K562 (cell line): ENCODE data around the gene LYVE1. TPM values are rescaled to one million over a fixed set of nuclear protein-coding genes. Genes with fewer than 3 reads are reported as not detected.

Experiments
- ADNP ChIP-seq: fragments of 200-800 bp; sonication (Bioruptor generic); IDR thresholded peaks from 2 replicates; pipeline ENCODE4 v1.6.1; 2016; ENCODE audit warnings: missing genetic modification characterization, missing compliant biosample characterization
- CBX1 ChIP-seq: sonication (generic); IDR thresholded peaks from 2 replicates; pipeline ENCODE4 v1.6.1; 2016; ENCODE audit warnings: antibody characterized with exemption, low read depth, mild to moderate bottlenecking
- DACH1 ChIP-seq: fragments of 450-650 bp; IDR thresholded peaks from 2 replicates; pipeline ENCODE4 v1.6.1; 2018; ENCODE audit not compliant: partially characterized antibody
- GTF2A2 ChIP-seq: IDR thresholded peaks from 2 replicates; pipeline ENCODE4 v1.6.1; 2016; ENCODE audit warnings: mild to moderate bottlenecking, missing genetic modification characterization, missing compliant biosample characterization
- HCFC1 ChIP-seq: IDR thresholded peaks from 2 replicates; pipeline ENCODE4 v1.6.1; 2012; ENCODE audit warnings: low read depth, low read length, improper control_type of control experiment
- HIVEP1 ChIP-seq: fragments of 250-450 bp; sonication (Bioruptor Pico); IDR thresholded peaks from 2 replicates; pipeline ENCODE4 v1.4.0; 2020; ENCODE audit warnings: mild to moderate bottlenecking
- KLF1 ChIP-seq: fragments of 450-650 bp; IDR thresholded peaks from 2 replicates; pipeline ENCODE4 v1.6.1; 2016; ENCODE audit warnings: missing genetic modification characterization, missing compliant biosample characterization
- KLF16 ChIP-seq: IDR thresholded peaks from 2 replicates; pipeline ENCODE4 v1.6.1; 2016; ENCODE audit warnings: antibody characterized with exemption
- MAFG ChIP-seq: fragments of 450-650 bp; conservative IDR thresholded peaks from 2 replicates; pipeline ENCODE4 v1.6.1; 2016; ENCODE audit warnings: missing genetic modification characterization, missing compliant biosample characterization
- POLR2G ChIP-seq: fragments of 200-400 bp; formaldehyde crosslinking; IDR thresholded peaks from 2 replicates; pipeline ENCODE4 v1.6.1; 2017; ENCODE audit warnings: low read depth, mild to moderate bottlenecking, antibody characterized with exemption, low read length, moderate library complexity
- RBM15 ChIP-seq: fragments of 200-400 bp; formaldehyde crosslinking; IDR thresholded peaks from 2 replicates; pipeline ENCODE4 v1.6.1; 2018; ENCODE audit warnings: mild to moderate bottlenecking, low read length, moderate library complexity; ENCODE audit not compliant: insufficient read depth
- SMC3 ChIP-seq: conservative IDR thresholded peaks from 2 replicates; pipeline ENCODE4 v1.6.1; 2011; ENCODE audit warnings: low read depth, low read length, improper control_type of control experiment; ENCODE audit not compliant: insufficient read depth
- SP1 ChIP-seq: sonication (generic); formaldehyde crosslinking; IDR thresholded peaks from 2 replicates; pipeline ENCODE4 v1.8.1; 2022; ENCODE audit warnings: mild to moderate bottlenecking, missing genetic modification reagents
- SRSF3 ChIP-seq: fragments of 200-400 bp; formaldehyde crosslinking; IDR thresholded peaks from 2 replicates; pipeline ENCODE4 v1.6.1; 2016; ENCODE audit warnings: mild to moderate bottlenecking, low read length, moderate library complexity; ENCODE audit not compliant: insufficient read depth
- TAL1 ChIP-seq: fragments of 450-650 bp; IDR thresholded peaks from 2 replicates; pipeline ENCODE4 v1.6.1; 2016; ENCODE audit warnings: mild to moderate bottlenecking
- TCF3 ChIP-seq: sonication (generic); formaldehyde crosslinking; IDR thresholded peaks from 2 replicates; pipeline ENCODE4 v1.4.0; 2020; ENCODE audit warnings: mild to moderate bottlenecking, missing genetic modification reagents
- ZNF134 ChIP-seq: fragments of 250-450 bp; sonication (Bioruptor Pico); conservative IDR thresholded peaks from 2 replicates; pipeline ENCODE4 v1.4.0; 2020
- ZNF324 ChIP-seq: fragments of 250-450 bp; sonication (Bioruptor Pico); IDR thresholded peaks from 2 replicates; pipeline ENCODE4 v1.4.0; 2020; ENCODE audit warnings: mild to moderate bottlenecking
- ZNF586 ChIP-seq: fragments of 450-650 bp; formaldehyde crosslinking; conservative IDR thresholded peaks from 2 replicates; pipeline ENCODE4 v1.4.0; 2020; ENCODE audit warnings: mild to moderate bottlenecking, moderate library complexity
- ZNF696 ChIP-seq: fragments of 250-450 bp; sonication (Bioruptor Pico); conservative IDR thresholded peaks from 2 replicates; pipeline ENCODE4 v1.4.0; 2020; ENCODE audit warnings: mild to moderate bottlenecking, moderate library complexity
- ZNF707 ChIP-seq: fragments of 250-450 bp; sonication (Bioruptor Pico); conservative IDR thresholded peaks from 2 replicates; pipeline ENCODE4 v1.8.0; 2022; ENCODE audit warnings: inconsistent platforms, mild to moderate bottlenecking, moderate library complexity
- ZNF766 ChIP-seq: fragments of 200-800 bp; sonication (Bioruptor generic); conservative IDR thresholded peaks from 2 replicates; pipeline ENCODE4 v1.6.1; 2016; ENCODE audit warnings: missing genetic modification characterization, missing compliant biosample characterization
- polyA plus RNA-seq, 8 experiments: library from polyadenylated mRNA; depleted of rRNA in 4 of 8; stranded (reverse) in 5 of 8; unstranded in 3 of 8; fragments of >200 nt; fragmentation: Nextera tagmentation in 2 of 8; fragmentation: Illumina TruSeq in 1 of 8; extraction: Ambion mirVana in 2 of 8; extraction: Trizol in 1 of 8; gene quantifications; 2 replicates each; pipeline versions ENCODE4 v1.2.1 to v1.2.3, GENCODE V29; 2011 to 2014; ENCODE audit warnings: inconsistent platforms in 1 of 8, missing spikeins in 1 of 8
- total RNA-seq, 7 experiments: library from RNA; depleted of rRNA in 6 of 7; stranded (reverse); fragments of >200 nt in 6 of 7; fragmentation: Illumina TruSeq in 2 of 7; extraction: Trizol in 2 of 7; gene quantifications; 2 replicates each; pipeline versions ENCODE4 v1.2.1 to v1.2.3, GENCODE V29; 2011 to 2021; ENCODE audit warnings: low replicate concordance in 1 of 7
- TF ChIP-seq, protein P1 (sequence below): IDR thresholded peaks from 3 replicates; pipeline ENCODE4 v1.6.1; 2011; ENCODE audit warnings: borderline replicate concordance, mild to moderate bottlenecking, moderate library complexity; ENCODE audit not compliant: insufficient read length; ENCODE audit errors: extremely low read depth
- TF ChIP-seq, protein P2 (sequence below): fragments of 450-650 bp; formaldehyde crosslinking; IDR thresholded peaks from 2 replicates; pipeline ENCODE4 v1.4.0; 2022; ENCODE audit warnings: missing genetic modification characterization
- TF ChIP-seq, protein P3 (sequence below): IDR thresholded peaks from 2 replicates; pipeline ENCODE4 v1.6.1; 2012; ENCODE audit warnings: low read depth, low read length, improper control_type of control experiment, borderline replicate concordance

LYVE1 gene
- total and polyA plus RNA-seq, 9 of the 15 experiments (the other 6 are each of a cell fraction or from before 2014, with no cell fraction given), result 0.06 to 1.1 (median 0.14) TPM; not detected in 1

DNA sequence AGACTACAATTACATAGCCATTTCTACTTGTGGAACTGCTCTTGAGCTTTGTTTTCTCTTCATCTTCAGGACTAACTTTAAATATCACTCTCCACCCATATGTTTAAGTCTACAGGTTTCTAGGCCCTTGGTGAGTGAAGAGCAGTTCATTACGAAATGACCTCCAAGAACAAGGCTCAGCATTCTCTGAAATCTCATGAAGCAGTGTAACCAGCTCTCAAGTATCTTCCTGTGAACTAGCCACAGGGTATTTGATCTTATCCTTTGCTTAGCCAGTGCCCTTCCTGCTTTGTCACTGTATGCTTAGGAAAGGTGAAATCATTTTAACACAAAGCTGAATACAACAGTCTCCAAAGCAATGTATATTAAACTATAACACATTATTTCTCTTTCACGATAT, 20.4 kb upstream of the LYVE1 start (continued):
- TF ChIP-seq, protein P1, sequence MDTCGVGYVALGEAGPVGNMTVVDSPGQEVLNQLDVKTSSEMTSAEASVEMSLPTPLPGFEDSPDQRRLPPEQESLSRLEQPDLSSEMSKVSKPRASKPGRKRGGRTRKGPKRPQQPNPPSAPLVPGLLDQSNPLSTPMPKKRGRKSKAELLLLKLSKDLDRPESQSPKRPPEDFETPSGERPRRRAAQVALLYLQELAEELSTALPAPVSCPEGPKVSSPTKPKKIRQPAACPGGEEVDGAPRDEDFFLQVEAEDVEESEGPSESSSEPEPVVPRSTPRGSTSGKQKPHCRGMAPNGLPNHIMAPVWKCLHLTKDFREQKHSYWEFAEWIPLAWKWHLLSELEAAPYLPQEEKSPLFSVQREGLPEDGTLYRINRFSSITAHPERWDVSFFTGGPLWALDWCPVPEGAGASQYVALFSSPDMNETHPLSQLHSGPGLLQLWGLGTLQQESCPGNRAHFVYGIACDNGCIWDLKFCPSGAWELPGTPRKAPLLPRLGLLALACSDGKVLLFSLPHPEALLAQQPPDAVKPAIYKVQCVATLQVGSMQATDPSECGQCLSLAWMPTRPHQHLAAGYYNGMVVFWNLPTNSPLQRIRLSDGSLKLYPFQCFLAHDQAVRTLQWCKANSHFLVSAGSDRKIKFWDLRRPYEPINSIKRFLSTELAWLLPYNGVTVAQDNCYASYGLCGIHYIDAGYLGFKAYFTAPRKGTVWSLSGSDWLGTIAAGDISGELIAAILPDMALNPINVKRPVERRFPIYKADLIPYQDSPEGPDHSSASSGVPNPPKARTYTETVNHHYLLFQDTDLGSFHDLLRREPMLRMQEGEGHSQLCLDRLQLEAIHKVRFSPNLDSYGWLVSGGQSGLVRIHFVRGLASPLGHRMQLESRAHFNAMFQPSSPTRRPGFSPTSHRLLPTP, result no peak
- TF ChIP-seq ZNF134 (no peak), TAL1 (peak; percentile 76; the same call in 1 of the 2 replicates), ZNF766 (no peak), SRSF3 (no peak), DACH1 (no peak), HCFC1 (no peak), GTF2A2 (tag) (no peak), ADNP (tag) (no peak), TCF3 (CRISPR knock-in tag) (peak; percentile 94), KLF1 (tag) (no peak), ZNF586 (no peak), POLR2G (no peak), ZNF324 (CRISPR knock-in tag) (no peak), HIVEP1 (CRISPR knock-in tag) (no peak), KLF16 (no peak), ZNF707 (CRISPR knock-in tag) (no peak), SP1 (CRISPR knock-in tag) (no peak), SMC3 (no peak), RBM15 (no peak), CBX1 (no peak), ZNF696 (no peak), MAFG (no peak)
- TF ChIP-seq, protein P2, sequence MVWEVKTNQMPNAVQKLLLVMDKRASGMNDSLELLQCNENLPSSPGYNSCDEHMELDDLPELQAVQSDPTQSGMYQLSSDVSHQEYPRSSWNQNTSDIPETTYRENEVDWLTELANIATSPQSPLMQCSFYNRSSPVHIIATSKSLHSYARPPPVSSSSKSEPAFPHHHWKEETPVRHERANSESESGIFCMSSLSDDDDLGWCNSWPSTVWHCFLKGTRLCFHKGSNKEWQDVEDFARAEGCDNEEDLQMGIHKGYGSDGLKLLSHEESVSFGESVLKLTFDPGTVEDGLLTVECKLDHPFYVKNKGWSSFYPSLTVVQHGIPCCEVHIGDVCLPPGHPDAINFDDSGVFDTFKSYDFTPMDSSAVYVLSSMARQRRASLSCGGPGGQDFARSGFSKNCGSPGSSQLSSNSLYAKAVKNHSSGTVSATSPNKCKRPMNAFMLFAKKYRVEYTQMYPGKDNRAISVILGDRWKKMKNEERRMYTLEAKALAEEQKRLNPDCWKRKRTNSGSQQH (CRISPR knock-in tag), result no peak
- TF ChIP-seq, protein P3, sequence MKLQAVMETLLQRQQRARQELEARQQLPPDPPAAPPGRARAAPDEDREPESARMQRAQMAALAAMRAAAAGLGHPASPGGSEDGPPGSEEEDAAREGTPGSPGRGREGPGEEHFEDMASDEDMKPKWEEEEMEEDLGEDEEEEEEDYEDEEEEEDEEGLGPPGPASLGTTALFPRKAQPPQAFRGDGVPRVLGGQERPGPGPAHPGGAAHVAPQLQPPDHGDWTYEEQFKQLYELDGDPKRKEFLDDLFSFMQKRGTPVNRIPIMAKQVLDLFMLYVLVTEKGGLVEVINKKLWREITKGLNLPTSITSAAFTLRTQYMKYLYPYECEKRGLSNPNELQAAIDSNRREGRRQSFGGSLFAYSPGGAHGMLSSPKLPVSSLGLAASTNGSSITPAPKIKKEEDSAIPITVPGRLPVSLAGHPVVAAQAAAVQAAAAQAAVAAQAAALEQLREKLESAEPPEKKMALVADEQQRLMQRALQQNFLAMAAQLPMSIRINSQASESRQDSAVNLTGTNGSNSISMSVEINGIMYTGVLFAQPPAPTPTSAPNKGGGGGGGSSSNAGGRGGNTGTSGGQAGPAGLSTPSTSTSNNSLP, result no peak
